ENCODE results near the gene FCN2. TPM values are rescaled to one million over a fixed set of nuclear protein-coding genes. Genes with fewer than 3 reads are reported as not detected.
A peak's percentile ranks its signal among the peaks of the same experiment; 100 is the strongest.

Gene FCN2
- total and polyA plus RNA-seq, 2 of the 4 experiments (the other 2 are of a cell fraction): not detected

GRCh38 chr9:134847752-134848432 is 32.7 kb upstream of the FCN2 start:
- 80% methylated on average over 8 of the region's 16 CpGs; no CpG with 5 or more reads in 1 of the 2 experiments for WGBS, 2 experiments (ENCODE audit: extremely low coverage in 2 of 2, insufficient read length in 1 of 2)
- Histone ChIP-seq H4K20me1 (ENCODE audit: insufficient read depth, low read length) (peaks cover 6% of the 10 kb centered on the region; the same call in 1 of the 2 replicates), H3K23ac (ENCODE audit: low read depth, low read length) (no peak overlapping the region), H3K27me3 (ENCODE audit: control insufficient read depth, insufficient read depth, low read length) (no peaks in the 10 kb centered on the region), H3K27ac (ENCODE audit: insufficient read depth, low read length) (no peak overlapping the region), H3K9me3 (ENCODE audit: control insufficient read depth, insufficient read depth, low read length) (peaks cover 11% of the 10 kb centered on the region), H2BK15ac (ENCODE audit: low read depth, low read length) (no peak overlapping the region), H3K36me3 (ENCODE audit: control insufficient read depth, insufficient read depth, low read length) (peaks cover 27% of the 10 kb centered on the region), H3K4ac (ENCODE audit: low read depth, low read length) (no peak overlapping the region), H3K9ac (ENCODE audit: low read depth, low read length) (no peak overlapping the region), H4K5ac (ENCODE audit: low read depth, low read length) (no peak overlapping the region), H4K91ac (ENCODE audit: insufficient read depth, low read depth, low read length) (no peak overlapping the region), H3K79me1 (ENCODE audit: low read depth in 1 of 2, low read length in 2 of 2) (0 out of 4 replicates have a peak, but pooled peaks cover 0 to under 1% of the 10 kb centered on the region in 2 experiments), H3K18ac (ENCODE audit: low read depth, low read length) (no peak overlapping the region), H3K4me2 (ENCODE audit: low read depth, low read length) (no peak overlapping the region), H2BK120ac (ENCODE audit: low read depth, low read length) (no peak overlapping the region), H3K14ac (replicated peaks; ENCODE audit: low read depth, low read length) (no peak overlapping the region), H2AK5ac (ENCODE audit: low read depth, low read length) (no peak overlapping the region), H4K8ac (ENCODE audit: low read depth in 2 of 2, low read length in 2 of 2) (no peak overlapping the region), H2AK9ac (replicated peaks; ENCODE audit: low read depth, low read length, poor library complexity) (no peak overlapping the region), H2AFZ (replicated peaks; ENCODE audit: low read length, poor library complexity) (no peak overlapping the region), H3K9me1 (ENCODE audit: insufficient read depth, low read length) (peaks cover 8% of the 10 kb centered on the region; the same call in 1 of the 2 replicates), H2BK20ac (ENCODE audit: low read depth, low read length) (no peak overlapping the region), H2BK5ac (ENCODE audit: low read depth, low read length, poor library complexity, severe bottlenecking) (peak overlapping the region; percentile 61), H3K56ac (ENCODE audit: extremely low read depth, insufficient read depth, low read length) (no peak overlapping the region), H3K4me3 (ENCODE audit: insufficient read depth, low read depth, low read length) (no peak overlapping the region), H3K4me1 (ENCODE audit: control insufficient read depth, insufficient read depth, low read length) (no peaks in the 10 kb centered on the region)
- peak; percentile 28 for ATAC-seq (ENCODE audit: low read depth)
- intact Hi-C loops (cut with micrococcal nuclease): no loop called here
- in situ Hi-C loops (cut with MboI; ENCODE audit: low sequenced_read_pairs): no loop called here
- dilution Hi-C loops (cut with HindIII; ENCODE audit: low sequenced_read_pairs, unreplicated experiment): no loop called here
- BruUV-seq (replicated peaks): no TSS peak
- ChIA-PET POLR2A (ENCODE audit: unreplicated experiment) (no interaction called here), CTCF (no interaction called here)
- TF ChIP-seq POLR2A (IDR thresholded peaks at IDR 0.05; ENCODE audit: low read depth, low read length): no peak
- TF ChIP-seq CTCF (conservative IDR thresholded peaks at IDR 0.05; ENCODE audit: low read depth, low read length): no peak
- TF ChIP-seq MXI1 (IDR thresholded peaks at IDR 0.05; ENCODE audit: borderline replicate concordance, low read depth, low read length): no peak
- no peak for TF ChIP-seq USF2 (IDR thresholded peaks at IDR 0.05; ENCODE audit: low read depth, low read length)
- TF ChIP-seq ELK1 (IDR thresholded peaks at IDR 0.05; ENCODE audit: borderline replicate concordance, low read depth, low read length): no peak
- TF ChIP-seq RFX5 (IDR thresholded peaks at IDR 0.05; ENCODE audit: low read depth, low read length): no peak
- TF ChIP-seq BHLHE40 (IDR thresholded peaks at IDR 0.05; ENCODE audit: low read depth, low read length): no peak
- TF ChIP-seq RCOR1 (IDR thresholded peaks at IDR 0.05; ENCODE audit: insufficient replicate concordance, low read length): no peak
- TF ChIP-seq SMC3 (IDR thresholded peaks at IDR 0.05; ENCODE audit: low read depth, low read length): no peak
- no peak for DNase-seq

Measured in IMR-90 (cell line).